LNCaP clone FGC (cell line): Measurements from ENCODE around the gene FBRSL1.

ENCODE experiments used
- DNase-seq: peaks from one replicate; pipeline ENCODE4 v3.0.0-alpha.2; 2011; ENCODE audit warnings: low read depth
- H3K4me3 ChIP-seq: 2 replicates; pipeline ENCODE4 v1.5.1; 2011; ENCODE audit warnings: mild to moderate bottlenecking, low read depth, low read length, control low read depth
- CTCF ChIP-seq: IDR thresholded peaks from 2 replicates; pipeline ENCODE4 v1.5.1; 2012; ENCODE audit warnings: mild to moderate bottlenecking; ENCODE audit not compliant: control insufficient read depth, insufficient read depth; ENCODE audit errors: extremely low read depth

The FBRSL1 gene

GRCh38 chr12:132534076-132534475 is 44.1 kb downstream of the FBRSL1 start:
- no peak for TF ChIP-seq CTCF
- DNase-seq = no peak
- H3K4me3 ChIP-seq = no peak overlapping the region

- TF ChIP-seq CTCF = no peak
Observed at GRCh38 chr12:132535019-132535418, 45.1 kb downstream of the FBRSL1 start.

GRCh38 chr12:132536102-132536876 is 46.3 kb downstream of the FBRSL1 start:
- no peak for DNase-seq
- no peak overlapping the region for H3K4me3 ChIP-seq
- TF ChIP-seq CTCF = no peak

More at GRCh38 chr12:132535019-132535418, 45.1 kb downstream of the FBRSL1 start:
- H3K4me3 ChIP-seq = no peak overlapping the region
- no peak for DNase-seq

GRCh38 chr12:132537049-132537448 is 47.1 kb downstream of the FBRSL1 start:
- DNase-seq = no peak
- no peak overlapping the region for H3K4me3 ChIP-seq
- TF ChIP-seq CTCF = no peak

GRCh38 chr12:132537836-132538662 is 48.1 kb downstream of the FBRSL1 start:
- no peak overlapping the region for H3K4me3 ChIP-seq
- no peak for DNase-seq
- no peak for TF ChIP-seq CTCF

- no peak overlapping the region for H3K4me3 ChIP-seq
- DNase-seq = no peak
- TF ChIP-seq CTCF = no peak
Observed at GRCh38 chr12:132538663-132538990, 48.7 kb downstream of the FBRSL1 start.
